Spleen (tissue), 11 donors: ENCODE results near the gene HINT3. TPM values are rescaled to one million over a fixed set of nuclear protein-coding genes. Genes with fewer than 3 reads are reported as not detected.

Experiments
- DNase-seq: peaks from one replicate; pipeline ENCODE4 v3.0.0-alpha.2; 2020
- H3K27ac ChIP-seq, 8 donors: fragments of 200-600 bp; sonication (generic) in 7 of 8; 1 replicate in 4 of 8; 2 replicates in 4 of 8; pipeline versions ENCODE4 v1.5.0 to v1.8.0; 2016 to 2021; ENCODE audit warnings: inconsistent platforms in 4 of 8, mild to moderate bottlenecking in 4 of 8, moderate library complexity in 1 of 8
- H3K27me3 ChIP-seq, 7 donors: fragments of 200-600 bp; sonication (generic) in 6 of 7; replicated peaks in 1 of 7; 1 replicate in 4 of 7; 2 replicates in 3 of 7; pipeline versions ENCODE4 v1.5.0 to v1.8.0; 2016 to 2021; ENCODE audit warnings: inconsistent platforms in 3 of 7, mild to moderate bottlenecking in 1 of 7
- H3K36me3 ChIP-seq, 6 donors: fragments of 200-600 bp; sonication (generic) in 5 of 6; 1 replicate in 4 of 6; 2 replicates in 2 of 6; pipeline versions ENCODE4 v1.5.0 to v1.8.0; 2016 to 2021; ENCODE audit warnings: inconsistent platforms in 2 of 6
- H3K4me1 ChIP-seq, 6 donors: fragments of 200-600 bp; sonication (generic) in 5 of 6; 1 replicate in 3 of 6; 2 replicates in 3 of 6; pipeline versions ENCODE4 v1.5.0 to v1.8.0; 2016 to 2021; ENCODE audit warnings: inconsistent platforms in 3 of 6
- H3K4me3 ChIP-seq, 8 donors: fragments of 200-600 bp; sonication (generic) in 7 of 8; 1 replicate in 4 of 8; 2 replicates in 4 of 8; pipeline versions ENCODE4 v1.5.0 to v1.8.0; 2016 to 2021; ENCODE audit warnings: inconsistent platforms in 4 of 8, mild to moderate bottlenecking in 4 of 8, moderate library complexity in 2 of 8
- H3K9me3 ChIP-seq, 8 donors: fragments of 200-600 bp; sonication (generic) in 7 of 8; 1 replicate in 4 of 8; 2 replicates in 4 of 8; pipeline versions ENCODE4 v1.5.0 to v1.8.0; 2016 to 2021; ENCODE audit warnings: inconsistent platforms in 4 of 8
- POLR2A ChIP-seq, 3 donors: fragments of 450-650 bp; IDR thresholded peaks; one replicate each; pipeline ENCODE4 v1.5.1; 2017; ENCODE audit warnings: antibody characterized with exemption in 3 of 3, mild to moderate bottlenecking in 1 of 3
- POLR2AphosphoS5 ChIP-seq, 3 donors: sonication (generic); formaldehyde crosslinking; IDR thresholded peaks; one replicate each; pipeline ENCODE4 v1.5.1; 2017; ENCODE audit warnings: antibody characterized with exemption in 3 of 3
- WGBS, 5 donors: extraction: QIAGEN DNeasy Blood & Tissue Kit in 3 of 5; methylation state at CpG; one replicate each; pipeline versions ENCODE4 v1.1.5 to v1.1.7; 2013 to 2018; 5-methylcytosine and 5-hydroxymethylcytosine counted together
- intact Hi-C: fragments of 100-400 bp; cut with DNase I; formaldehyde crosslinking; loops from one replicate; pipeline ENCODE4 v1.15.0; 2023; ENCODE audit warnings: low total_unique reads
- polyA plus RNA-seq, 3 donors: library from polyadenylated mRNA; stranded (reverse); fragments of 200-250 nt; gene quantifications; one replicate each; pipeline ENCODE4 v1.2.1, GENCODE V29; 2013
- total RNA-seq, 7 donors: library from RNA; depleted of rRNA in 3 of 7; stranded (reverse); fragments of >200 nt in 3 of 7; fragmentation: NEBNext Ultra II Directional in 4 of 7; extraction: Animal tissue kit (Norgen Biotek cat#: 25700) in 4 of 7; gene quantifications; one replicate each; pipeline versions ENCODE4 v1.1.0 to v1.2.1, GENCODE V29; 2016 to 2021
- TF ChIP-seq, protein P1 (sequence below), 11 experiments: fragments of 200-600 bp in 7 of 11; fragments of 450-650 bp in 4 of 11; sonication (generic) in 4 of 11; IDR thresholded peaks in 8 of 11; conservative IDR thresholded peaks in 3 of 11; 1 replicate in 7 of 11; 2 replicates in 4 of 11; pipeline versions ENCODE4 v1.4.0 to v1.8.0; 2016 to 2021; ENCODE audit warnings: antibody characterized with exemption in 11 of 11, inconsistent platforms in 4 of 11, mild to moderate bottlenecking in 1 of 11
- donor health status: healthy with polysubstance abuse.
- donor health status: DM: no; HTN: no; CAD: no; lungs with moderate emphysema.
- donor health status: DM: no; HTN: no; CAD: no.
- donor health status: Bipolar disorder and iron deficiency.
- donor health status: healthy.
- donor health status: DM: no; HTN: no; CAD: no.
- donor health status: DM: yes; HTN: yes; CAD: no.

The HINT3 gene
- total and polyA plus RNA-seq, 10 donors = 5.0 to 18.6 (median 14.7) TPM

GRCh38 chr6:125987026-125987617, 30.6 kb downstream of the HINT3 start:
- 23 to 31% (median 27%) methylated on average over 10 of the region's 10 CpGs for WGBS, 5 donors

GRCh38 chr6:125988280-125988679, 31.7 kb downstream of the HINT3 start:
- Histone ChIP-seq H3K4me1 (peaks cover 6 to 67% (median 30%) of the 10 kb centered on the region in 6 donors), H3K4me3 (no peak overlapping the region), H3K9me3 (no peaks in the 10 kb centered on the region), H3K27me3 (no peaks in the 10 kb centered on the region), H3K36me3 (no peaks in the 10 kb centered on the region), H3K27ac (no peak overlapping the region)
- no peak for DNase-seq
- TF ChIP-seq, protein P1, sequence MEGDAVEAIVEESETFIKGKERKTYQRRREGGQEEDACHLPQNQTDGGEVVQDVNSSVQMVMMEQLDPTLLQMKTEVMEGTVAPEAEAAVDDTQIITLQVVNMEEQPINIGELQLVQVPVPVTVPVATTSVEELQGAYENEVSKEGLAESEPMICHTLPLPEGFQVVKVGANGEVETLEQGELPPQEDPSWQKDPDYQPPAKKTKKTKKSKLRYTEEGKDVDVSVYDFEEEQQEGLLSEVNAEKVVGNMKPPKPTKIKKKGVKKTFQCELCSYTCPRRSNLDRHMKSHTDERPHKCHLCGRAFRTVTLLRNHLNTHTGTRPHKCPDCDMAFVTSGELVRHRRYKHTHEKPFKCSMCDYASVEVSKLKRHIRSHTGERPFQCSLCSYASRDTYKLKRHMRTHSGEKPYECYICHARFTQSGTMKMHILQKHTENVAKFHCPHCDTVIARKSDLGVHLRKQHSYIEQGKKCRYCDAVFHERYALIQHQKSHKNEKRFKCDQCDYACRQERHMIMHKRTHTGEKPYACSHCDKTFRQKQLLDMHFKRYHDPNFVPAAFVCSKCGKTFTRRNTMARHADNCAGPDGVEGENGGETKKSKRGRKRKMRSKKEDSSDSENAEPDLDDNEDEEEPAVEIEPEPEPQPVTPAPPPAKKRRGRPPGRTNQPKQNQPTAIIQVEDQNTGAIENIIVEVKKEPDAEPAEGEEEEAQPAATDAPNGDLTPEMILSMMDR (IDR thresholded peaks at IDR 0.05 in 8 of 11, conservative IDR thresholded peaks at IDR 0.05 in 3 of 11) = no peak
- TF ChIP-seq POLR2A (IDR thresholded peaks at IDR 0.05) (no peak), POLR2AphosphoS5 (IDR thresholded peaks at IDR 0.05) (no peak)
- intact Hi-C loops = loop anchor here (10.0 kb wide), 1 partner anchor 1277 kb away; the partner anchor contains the start of gene RNF146

More at GRCh38 chr6:125987026-125987617, 30.6 kb downstream of the HINT3 start:
- peak overlapping the region; percentile 70 to 90 (median 81) for H3K27ac ChIP-seq
- DNase-seq = no peak
- intact Hi-C loops = loop anchor here (10.0 kb wide), 1 partner anchor 1278 kb away; the partner anchor contains the start of gene RNF146
- H3K9me3 ChIP-seq = no peaks in the 10 kb centered on the region
- H3K4me1 ChIP-seq = peaks cover 6 to 67% (median 30%) of the 10 kb centered on the region in 6 donors
- H3K36me3 ChIP-seq = peaks cover 0 to 6% (median 0%) of the 10 kb centered on the region in 6 donors
- no peaks in the 10 kb centered on the region for H3K27me3 ChIP-seq
- peak overlapping the region; percentile 71 to 96 (median 80) for H3K4me3 ChIP-seq
- TF ChIP-seq POLR2AphosphoS5 (IDR thresholded peaks at IDR 0.05) (no peak), POLR2A (IDR thresholded peaks at IDR 0.05) (no peak)
- TF ChIP-seq, protein P1 (IDR thresholded peaks at IDR 0.05 in 8 of 11, conservative IDR thresholded peaks at IDR 0.05 in 3 of 11) = no peak

- H3K27ac ChIP-seq = no peak overlapping the region
- no peak overlapping the region for H3K4me3 ChIP-seq
- H3K27me3 ChIP-seq = no peaks in the 10 kb centered on the region
- no peaks in the 10 kb centered on the region for H3K36me3 ChIP-seq
- peaks cover 6 to 67% (median 30%) of the 10 kb centered on the region in 6 donors for H3K4me1 ChIP-seq
- no peak for DNase-seq
- intact Hi-C loops = loop anchor here (10.0 kb wide), 1 partner anchor 1275 kb away; the partner anchor contains the start of gene RNF146
- TF ChIP-seq, protein P1 (IDR thresholded peaks at IDR 0.05 in 8 of 11, conservative IDR thresholded peaks at IDR 0.05 in 3 of 11) = no peak
- TF ChIP-seq POLR2AphosphoS5 (IDR thresholded peaks at IDR 0.05) = no peak
- no peak for TF ChIP-seq POLR2A (IDR thresholded peaks at IDR 0.05)
- WGBS, 5 donors = 85 to 92% (median 92%) methylated on average over 3 of the region's 3 CpGs
- no peaks in the 10 kb centered on the region for H3K9me3 ChIP-seq
Measured at GRCh38 chr6:125989631-125990030, 33.1 kb downstream of the HINT3 start.

DNA sequence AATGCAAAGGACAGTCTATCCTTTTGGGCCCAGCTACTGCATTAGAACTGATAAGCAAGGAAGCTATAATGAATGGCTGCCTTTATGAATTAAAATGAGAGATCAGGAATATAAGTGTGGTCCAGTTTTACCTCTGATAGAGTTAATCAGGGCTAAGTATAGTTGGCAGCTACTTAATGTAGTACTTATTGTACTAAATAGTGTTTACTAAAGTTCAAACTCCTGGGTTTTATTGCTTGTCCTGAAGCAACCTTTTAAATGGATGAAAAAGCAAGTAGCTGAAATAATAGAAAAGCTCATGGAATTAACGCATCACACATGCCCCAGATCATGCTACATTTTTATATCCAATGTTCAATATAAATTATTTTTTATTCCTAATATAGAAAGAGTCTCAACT, 35.1 kb downstream of the HINT3 start:
- intact Hi-C loops = no loop called here
- 95 to 98% (median 97%) methylated on average over 1 of the region's 1 CpG for WGBS, 5 donors
- no peaks in the 10 kb centered on the region for H3K36me3 ChIP-seq
- no peak for DNase-seq
- H3K4me3 ChIP-seq = no peak overlapping the region
- no peaks in the 10 kb centered on the region for H3K27me3 ChIP-seq
- peaks cover 0 to 67% (median 33%) of the 10 kb centered on the region in 6 donors for H3K4me1 ChIP-seq
- no peaks in the 10 kb centered on the region for H3K9me3 ChIP-seq
- H3K27ac ChIP-seq = no peak overlapping the region
- TF ChIP-seq POLR2AphosphoS5 (IDR thresholded peaks at IDR 0.05) (no peak), POLR2A (IDR thresholded peaks at IDR 0.05) (no peak)
- TF ChIP-seq, protein P1 (IDR thresholded peaks at IDR 0.05 in 8 of 11, conservative IDR thresholded peaks at IDR 0.05 in 3 of 11) = no peak
